ENCODE data around the gene COL19A1.

COL19A1 gene

GRCh38 chr6:70135219-70136160 is 269.1 kb downstream of the COL19A1 start:
- no peak for DNase-seq

GRCh38 chr6:70136996-70137395 is 270.6 kb downstream of the COL19A1 start:
- no peak for DNase-seq

- DNase-seq: no peak
These were observed 274.1 kb downstream of the COL19A1 start for GRCh38 chr6:70140496-70140895.

GRCh38 chr6:70142034-70142433 is 275.7 kb downstream of the COL19A1 start:
- DNase-seq: no peak

- DNase-seq: no peak
These were observed 278.8 kb downstream of the COL19A1 start for GRCh38 chr6:70145178-70145577.

GRCh38 chr6:70149209-70149788 is 282.9 kb downstream of the COL19A1 start:
- DNase-seq: no peak

GRCh38 chr6:70150521-70150920 is 284.2 kb downstream of the COL19A1 start:
- no peak for DNase-seq

- DNase-seq: no peak
These were observed 285.3 kb downstream of the COL19A1 start for GRCh38 chr6:70151616-70152015.

- no peak for DNase-seq
These were observed 286.4 kb downstream of the COL19A1 start for GRCh38 chr6:70152786-70153185.

- no peak for DNase-seq
These were observed 290.7 kb downstream of the COL19A1 start for GRCh38 chr6:70157086-70157485.

- no peak for DNase-seq
These were observed 293.9 kb downstream of the COL19A1 start for GRCh38 chr6:70160276-70160675.

GRCh38 chr6:70162972-70163371 is 296.6 kb downstream of the COL19A1 start:
- DNase-seq: no peak

- DNase-seq: no peak
These were observed 297.4 kb downstream of the COL19A1 start for GRCh38 chr6:70163795-70164194.

- no peak for DNase-seq
These were observed 298.2 kb downstream of the COL19A1 start for GRCh38 chr6:70164556-70164955.

- no peak for DNase-seq
These were observed 300.0 kb downstream of the COL19A1 start for GRCh38 chr6:70166088-70166958.

- DNase-seq: no peak
These were observed 302.5 kb downstream of the COL19A1 start for GRCh38 chr6:70168681-70169377.

- no peak for DNase-seq
These were observed 304.9 kb downstream of the COL19A1 start for GRCh38 chr6:70171236-70171635.

- no peak for DNase-seq
These were observed 305.9 kb downstream of the COL19A1 start for GRCh38 chr6:70172252-70172651.

- DNase-seq: no peak
These were observed 309.4 kb downstream of the COL19A1 start for GRCh38 chr6:70175770-70176169.

- DNase-seq: no peak
These were observed 310.6 kb downstream of the COL19A1 start for GRCh38 chr6:70176842-70177550.

GRCh38 chr6:70180183-70180900 is 314.0 kb downstream of the COL19A1 start:
- no peak for DNase-seq
